ENCODE data around the gene MACF1.

GRCh38 chr1:39397487-39397886 is 193.0 kb downstream of the MACF1 start:
- TF ChIP-seq CTCF (IDR thresholded peaks at IDR 0.05; ENCODE audit: low read length) (no peak), EZH2phosphoT487 (IDR thresholded peaks at IDR 0.05; ENCODE audit: low read length) (no peak), EZH2 (optimal IDR thresholded peaks at IDR 0.05; ENCODE audit: low read depth, low read length) (no peak)
